ENCODE results near the gene TPST2.
"Not testable (repeated sequence)": the region's sequence is repeated elsewhere in the genome, so short reads cannot be mapped to it uniquely, and the experiment has no call there.

The TPST2 gene

GRCh38 chr22:26553056-26553752 lies 36.7 kb downstream of the TPST2 start:
- DNase-seq, result no peak

- DNase-seq, result no peak
Observed at GRCh38 chr22:26552466-26552865, 37.5 kb downstream of the TPST2 start.

DNA sequence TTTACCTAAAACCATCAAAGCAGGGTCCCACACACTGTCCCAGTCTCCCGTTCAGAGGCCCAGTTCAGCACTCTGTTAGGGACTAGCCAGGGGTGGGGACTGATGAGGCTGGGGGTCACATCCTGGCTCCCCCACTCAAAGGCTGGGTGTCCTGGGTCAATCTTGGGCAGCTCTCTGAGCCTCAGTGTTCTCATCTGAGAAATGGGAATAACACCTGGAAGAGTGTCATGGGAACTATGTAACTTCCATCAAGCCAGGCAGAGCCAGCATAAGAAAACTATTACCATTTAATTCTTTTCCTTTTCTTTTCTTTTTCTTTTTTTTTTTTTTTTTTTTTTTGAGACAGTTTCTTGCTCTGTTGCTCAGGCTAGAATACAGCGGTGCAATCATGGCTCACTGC lies 38.4 kb downstream of the TPST2 start:
- DNase-seq, result no peak

DNA sequence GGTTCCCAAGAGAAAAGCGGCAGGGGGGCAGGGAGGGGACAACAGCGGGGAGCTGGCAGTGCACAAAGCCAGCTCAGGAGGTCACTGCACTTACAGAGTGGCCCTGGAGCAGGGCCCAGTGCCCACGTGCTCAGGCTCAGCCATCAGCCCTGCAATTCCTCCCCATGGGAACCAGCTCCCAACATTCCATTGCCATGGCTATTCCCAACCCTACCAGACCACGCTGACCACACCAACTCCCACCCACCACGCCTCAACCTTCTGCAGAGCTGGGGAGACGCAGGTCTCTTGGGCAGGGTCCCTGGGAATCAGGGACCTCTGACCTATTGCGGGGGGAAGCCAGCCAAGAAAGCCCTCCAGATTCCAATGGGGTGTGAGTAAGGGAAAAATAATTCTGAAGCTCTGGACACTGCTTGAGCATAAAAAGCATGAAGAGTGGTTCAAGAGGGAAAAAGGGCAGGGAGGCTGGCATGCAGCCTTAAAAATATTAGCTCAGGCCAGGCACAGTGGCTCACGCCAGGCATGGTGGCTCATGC lies 39.4 kb downstream of the TPST2 start:
- no peak for DNase-seq

- DNase-seq, result no peak
Observed at GRCh38 chr22:26549902-26550497, 39.9 kb downstream of the TPST2 start.

DNA sequence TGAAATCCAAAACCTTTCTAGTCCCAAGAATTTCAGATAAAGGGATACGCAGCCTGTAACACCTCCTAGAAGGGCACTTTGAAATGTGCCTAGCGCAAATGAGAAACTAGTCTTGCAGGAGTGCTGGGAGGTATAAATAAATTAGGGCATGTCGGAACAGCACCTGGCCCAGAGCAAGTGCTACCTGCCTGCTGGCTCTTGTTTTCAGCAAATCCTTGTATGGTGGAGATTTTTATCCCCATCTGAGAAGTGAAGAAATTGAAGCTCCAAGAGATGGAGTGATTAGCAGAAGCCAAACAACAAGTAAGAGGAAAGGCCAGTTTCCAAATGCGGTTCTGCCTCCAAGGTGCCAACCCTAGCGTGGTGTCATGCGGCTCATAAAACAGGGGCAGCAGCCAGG lies 40.9 kb downstream of the TPST2 start:
- DNase-seq, result no peak

DNA sequence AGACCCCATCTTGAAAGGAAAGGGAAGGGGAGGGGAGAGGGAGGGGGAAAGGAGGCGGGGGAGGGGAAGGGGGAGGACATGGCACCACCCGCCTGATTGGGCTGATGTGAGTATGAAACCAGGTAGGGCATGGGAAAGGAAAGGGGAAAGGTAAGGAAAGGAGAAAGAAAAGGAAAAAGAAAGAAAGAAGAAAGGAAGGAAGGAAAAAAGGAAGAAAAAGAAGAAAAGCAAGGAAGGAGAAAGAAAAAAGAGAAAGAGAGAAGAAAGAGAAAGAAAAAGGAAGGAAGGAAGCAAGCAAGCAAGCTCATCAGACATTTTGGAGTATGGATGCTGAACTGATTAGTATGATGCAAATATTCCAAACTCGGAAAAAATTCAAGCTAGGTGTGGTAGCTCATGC lies 41.6 kb downstream of the TPST2 start:
- DNase-seq, result no peak

- no peak for DNase-seq
Observed at GRCh38 chr22:26547837-26548236, 42.1 kb downstream of the TPST2 start.

DNA sequence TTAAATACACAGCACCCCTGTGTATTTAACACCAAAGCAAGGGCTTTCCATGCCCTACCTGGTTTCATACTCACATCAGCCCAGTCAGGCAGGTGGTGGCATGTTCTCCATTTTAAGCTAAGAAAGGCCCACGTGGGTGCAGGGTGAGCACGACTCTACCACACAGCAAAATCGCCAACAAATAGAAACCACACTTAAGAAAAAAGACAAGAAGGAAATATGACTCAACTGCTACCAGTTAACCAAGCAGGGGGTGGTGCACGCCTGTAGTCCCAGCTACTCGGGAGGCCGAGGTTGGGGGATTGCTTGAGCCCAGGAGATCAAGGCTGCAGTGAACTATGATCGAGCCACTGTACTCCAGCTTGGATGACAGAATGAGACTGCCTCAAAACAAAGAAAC lies 42.5 kb downstream of the TPST2 start:
- DNase-seq, result no peak

- no peak for DNase-seq
Observed at GRCh38 chr22:26546282-26546681, 43.6 kb downstream of the TPST2 start.

- no peak for DNase-seq
Observed at GRCh38 chr22:26545827-26546226, 44.1 kb downstream of the TPST2 start.

- no peak for DNase-seq
Observed at GRCh38 chr22:26545385-26545784, 44.5 kb downstream of the TPST2 start.

- no peak for DNase-seq
Observed at GRCh38 chr22:26544489-26544888, 45.4 kb downstream of the TPST2 start.

- DNase-seq, result no peak
Observed at GRCh38 chr22:26542831-26543230, 47.1 kb downstream of the TPST2 start.

DNA sequence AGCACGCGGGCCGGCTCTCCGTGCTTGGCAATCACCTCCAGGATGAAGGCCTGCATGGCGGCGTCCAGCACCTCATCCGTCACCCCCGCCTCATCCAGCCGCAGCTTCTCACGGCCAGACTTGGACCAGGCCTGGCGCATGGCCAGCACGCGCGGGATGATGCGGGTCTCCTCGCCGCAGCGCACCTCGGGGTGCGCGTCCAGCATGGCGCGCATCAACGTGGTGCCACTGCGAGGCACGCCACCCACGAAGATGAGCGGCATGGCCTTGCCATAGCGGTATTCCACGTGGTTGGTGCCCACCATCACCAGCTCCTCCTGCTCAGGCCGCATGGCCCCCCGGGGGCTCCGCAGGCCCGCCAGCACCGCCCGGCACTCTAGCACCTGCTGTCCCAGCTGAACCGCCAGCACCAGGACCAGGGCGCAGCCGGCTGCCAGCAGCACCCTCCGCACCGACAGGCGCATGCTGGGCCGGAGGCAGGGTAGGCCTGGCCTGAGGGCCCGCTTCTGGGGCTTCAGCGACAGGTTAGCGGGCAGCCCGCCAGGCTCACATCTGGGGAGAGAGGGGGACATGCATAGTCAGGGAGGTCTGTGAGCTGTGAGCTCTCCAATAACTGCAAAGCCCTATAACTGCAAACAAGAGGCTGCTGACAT lies 48.6 kb downstream of the TPST2 start:
- no peak for DNase-seq

DNA sequence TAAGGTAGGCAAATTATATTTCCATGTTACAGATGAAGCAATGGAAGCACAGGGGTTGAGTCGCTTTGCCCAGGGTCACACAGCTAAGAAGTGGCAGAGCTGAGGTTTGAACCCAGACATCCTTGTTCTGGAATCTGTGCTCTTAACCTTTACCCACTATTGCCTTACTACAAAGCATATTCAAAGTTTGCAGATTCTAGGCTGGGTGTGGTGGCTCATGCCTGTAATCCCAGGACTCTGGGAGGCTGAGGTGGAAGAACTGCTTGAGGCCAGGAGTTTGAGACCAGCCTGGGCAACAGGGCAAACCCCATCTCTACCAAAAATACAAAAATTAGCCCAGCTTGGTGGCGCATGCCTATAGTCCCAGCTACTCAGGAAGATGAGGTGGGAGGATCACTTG lies 49.8 kb downstream of the TPST2 start:
- no peak for DNase-seq

DNA sequence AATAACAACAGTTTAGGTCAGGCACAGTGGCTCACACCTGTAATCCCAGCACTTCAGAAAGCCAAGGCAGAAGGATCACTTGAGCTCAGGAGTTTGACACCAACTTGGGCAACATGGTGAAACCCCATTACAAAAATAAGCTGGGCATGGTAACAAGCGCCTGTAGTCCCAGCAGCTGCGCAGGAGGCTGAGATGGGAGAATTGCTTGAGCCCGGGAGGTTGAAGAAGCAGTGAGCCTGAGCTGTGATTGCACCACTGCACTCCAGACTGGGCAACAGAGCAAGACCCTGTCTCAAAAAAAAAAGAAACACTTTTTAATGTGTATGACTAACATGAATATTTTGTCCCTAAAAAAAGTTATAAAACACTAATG lies 53.2 kb downstream of the TPST2 start:
- no peak for DNase-seq

DNA sequence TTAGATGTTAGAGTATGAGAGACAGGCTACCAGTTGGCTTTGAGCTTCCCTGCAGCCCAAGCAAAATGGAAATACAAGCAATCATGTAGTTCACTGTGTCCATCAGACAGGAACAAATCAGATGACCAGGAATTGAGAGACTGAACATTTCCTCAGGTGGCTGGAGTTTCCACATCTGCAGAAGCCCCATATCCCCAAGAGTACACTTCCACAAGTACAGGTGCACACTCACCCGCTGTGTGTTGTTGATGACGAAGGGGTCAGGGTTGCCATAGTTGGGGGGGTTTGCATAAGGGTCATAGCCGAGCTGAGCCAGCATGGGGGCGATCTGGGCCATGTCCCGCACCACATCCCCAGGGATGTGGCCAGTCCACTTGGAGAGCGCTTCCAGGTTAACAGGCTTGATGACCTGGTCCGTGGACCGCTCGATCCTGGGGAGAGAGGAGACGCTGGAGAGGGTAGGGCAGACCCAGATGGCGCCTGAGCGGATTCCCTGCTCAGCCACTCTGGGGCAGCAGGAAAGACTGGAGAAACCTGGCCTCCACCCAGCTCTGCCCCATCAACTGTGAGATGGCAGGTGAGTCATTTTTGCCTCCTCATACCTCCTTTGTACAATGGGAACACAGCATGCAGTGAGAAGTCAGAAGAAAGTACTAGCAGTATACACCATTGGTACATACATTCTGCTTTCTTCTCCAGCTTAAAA lies 53.7 kb downstream of the TPST2 start:
- no peak for DNase-seq

DNA sequence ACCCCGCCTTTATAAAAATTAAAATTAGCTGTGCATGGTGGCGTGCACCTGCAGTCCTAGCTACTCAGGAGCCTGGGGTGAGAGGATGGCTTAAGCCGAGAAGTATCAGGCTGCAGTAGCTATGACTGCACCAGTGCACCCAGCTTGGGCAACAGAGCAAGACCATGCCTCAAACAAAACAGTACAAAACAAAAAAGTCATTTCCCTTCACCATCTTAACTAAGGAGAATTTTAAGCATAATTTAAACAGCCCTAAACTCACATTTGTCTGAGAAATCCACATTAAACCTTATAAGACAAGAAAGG lies 54.4 kb downstream of the TPST2 start:
- no peak for DNase-seq

- DNase-seq, result no peak
Observed at GRCh38 chr22:26534874-26535602, 54.9 kb downstream of the TPST2 start.

- no peak for DNase-seq
Observed at GRCh38 chr22:26534171-26534855, 55.6 kb downstream of the TPST2 start.

DNA sequence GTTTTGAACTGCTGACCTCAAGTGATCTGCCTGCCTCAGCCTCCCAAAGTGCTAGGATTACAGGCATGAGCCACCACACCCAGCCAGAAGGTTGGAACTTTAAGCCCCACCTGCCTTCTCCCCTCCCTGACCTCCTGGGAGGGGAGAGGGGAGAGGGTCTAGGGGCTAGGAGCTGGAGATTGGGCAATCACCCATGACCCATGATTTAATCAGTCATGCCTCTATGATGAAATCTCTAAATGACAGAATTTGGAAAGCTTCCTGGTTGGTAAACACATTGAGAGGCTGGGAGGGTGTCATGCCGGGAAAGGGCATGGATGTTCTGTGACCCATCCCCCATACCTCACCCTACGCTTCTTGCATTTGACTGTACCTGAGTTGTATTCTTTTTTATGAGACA lies 60.6 kb downstream of the TPST2 start:
- no peak for DNase-seq

DNA sequence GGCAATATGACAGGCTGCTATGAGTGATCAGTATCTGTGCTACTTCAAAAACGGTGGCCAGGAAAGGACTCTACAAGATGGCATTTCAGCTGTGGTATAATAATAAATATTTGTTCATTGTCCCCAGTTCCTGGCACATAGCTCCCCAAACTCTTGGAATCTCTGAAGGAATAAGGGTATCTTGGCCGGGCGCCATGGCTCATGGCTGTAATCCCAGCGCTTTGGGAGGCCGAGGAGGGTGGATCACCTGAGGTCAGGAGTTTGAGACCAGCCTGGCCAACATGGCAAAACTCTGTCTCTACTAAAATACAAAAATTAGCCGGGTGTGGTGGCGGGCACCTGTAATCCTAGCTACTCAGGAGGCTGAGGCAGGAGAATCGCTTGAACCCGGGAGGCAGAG lies 61.4 kb downstream of the TPST2 start:
- DNase-seq, result not testable (repeated sequence)

Data from activated naive CD4-positive, alpha-beta T cell treated with anti-CD3 and anti-CD28 coated beads, Interleukin-2, amount 50 U/mL, for 16 hours (primary cell).